HUES64 (cell line): ENCODE data around the gene ENGASE.

Experiments
- H3K27ac ChIP-seq: 2 replicates; pipeline ENCODE4 v1.7.0; 2013; ENCODE audit warnings: low read depth, low read length, inconsistent platforms
- H3K27me3 ChIP-seq: 2 replicates; pipeline ENCODE4 v1.6.1; 2013; ENCODE audit warnings: mild to moderate bottlenecking, low read length; ENCODE audit not compliant: insufficient read depth
- H3K36me3 ChIP-seq: 2 replicates; pipeline ENCODE4 v1.6.1; 2013; ENCODE audit warnings: mild to moderate bottlenecking, low read length; ENCODE audit not compliant: insufficient read depth
- H3K4me1 ChIP-seq: 2 replicates; pipeline ENCODE4 v1.6.1; 2013; ENCODE audit warnings: mild to moderate bottlenecking, low read length, moderate library complexity; ENCODE audit not compliant: insufficient read depth
- H3K4me3 ChIP-seq: 2 replicates; pipeline ENCODE4 v1.5.1; 2013; ENCODE audit warnings: mild to moderate bottlenecking, low read length, moderate library complexity
- H3K9ac ChIP-seq: 2 replicates; pipeline ENCODE4 v1.6.1; 2013; ENCODE audit warnings: mild to moderate bottlenecking, low read depth, low read length
- H3K9me3 ChIP-seq: 2 replicates; pipeline ENCODE4 v1.6.1; 2013; ENCODE audit warnings: low read depth, low read length; ENCODE audit not compliant: insufficient read depth
- WGBS: fragments of 150-250, 120-280 bp; methylation state at CpG from one replicate; pipeline ENCODE4 v1.1.7; 2013; ENCODE audit warnings: missing lambda C conversion rate; 5-methylcytosine and 5-hydroxymethylcytosine counted together

Gene ENGASE

DNA sequence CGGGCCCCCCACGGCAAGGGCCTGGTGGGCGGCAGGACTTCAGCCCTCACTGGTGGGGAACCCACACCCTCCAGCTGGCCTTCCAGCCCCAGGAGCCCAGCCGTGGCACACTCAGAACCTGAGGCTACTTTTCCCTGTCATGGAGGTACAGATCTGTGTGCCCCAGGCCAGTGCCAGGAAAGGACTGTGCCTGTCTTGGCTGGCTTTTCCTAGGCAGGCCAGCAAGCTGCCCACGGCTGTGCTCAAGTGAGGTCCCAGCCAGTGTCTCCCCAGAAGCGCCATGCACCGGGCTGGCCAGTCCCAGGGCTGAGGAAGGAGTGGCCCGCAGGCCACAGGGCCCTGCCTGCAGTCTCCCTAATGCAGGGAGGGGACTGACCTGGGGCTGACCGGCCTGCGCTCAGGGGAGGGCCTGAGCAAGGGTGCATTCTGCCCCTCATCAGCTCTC lies 16.6 kb downstream of the ENGASE start:
- Histone ChIP-seq H3K4me1 (no peaks in the 10 kb centered on the region), H3K27me3 (no peaks in the 10 kb centered on the region), H3K9ac (no peak overlapping the region), H3K9me3 (no peaks in the 10 kb centered on the region), H3K36me3 (no peaks in the 10 kb centered on the region), H3K27ac (no peak overlapping the region), H3K4me3 (no peak overlapping the region)
- WGBS, result 91% methylated on average over 10 of the region's 10 CpGs

DNA sequence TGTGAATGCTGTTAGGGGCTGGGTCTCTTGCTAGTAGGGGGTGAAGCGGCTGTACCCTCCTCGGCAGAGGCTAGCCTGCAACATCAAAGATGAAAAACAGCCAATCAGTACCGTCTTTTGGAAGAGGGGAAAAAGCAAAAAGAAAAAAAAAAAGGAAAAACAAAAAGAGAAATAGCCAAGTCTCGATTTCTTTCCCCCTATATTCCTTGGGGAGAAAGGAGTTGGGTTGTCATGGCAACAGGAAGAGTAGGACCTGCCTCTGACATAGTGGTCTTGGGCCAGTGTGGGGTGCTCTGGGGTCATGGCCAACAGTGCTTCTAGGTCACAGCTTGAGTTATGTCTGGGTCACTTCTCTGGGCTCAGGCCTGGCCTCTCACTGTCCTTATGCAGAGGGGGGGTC lies 17.9 kb downstream of the ENGASE start:
- no peaks in the 10 kb centered on the region for H3K36me3 ChIP-seq
- no peaks in the 10 kb centered on the region for H3K4me1 ChIP-seq
- WGBS, result 92% methylated on average over 4 of the region's 4 CpGs
- H3K4me3 ChIP-seq, result no peak overlapping the region
- no peaks in the 10 kb centered on the region for H3K27me3 ChIP-seq
- H3K9me3 ChIP-seq, result no peaks in the 10 kb centered on the region
- H3K9ac ChIP-seq, result no peak overlapping the region
- no peak overlapping the region for H3K27ac ChIP-seq

GRCh38 chr17:79093270-79093669 lies 18.6 kb downstream of the ENGASE start:
- no peaks in the 10 kb centered on the region for H3K9me3 ChIP-seq
- H3K4me3 ChIP-seq, result no peak overlapping the region
- 93% methylated on average over 8 of the region's 8 CpGs for WGBS
- no peaks in the 10 kb centered on the region for H3K27me3 ChIP-seq
- no peaks in the 10 kb centered on the region for H3K4me1 ChIP-seq
- no peak overlapping the region for H3K9ac ChIP-seq
- H3K27ac ChIP-seq, result no peak overlapping the region
- no peaks in the 10 kb centered on the region for H3K36me3 ChIP-seq

DNA sequence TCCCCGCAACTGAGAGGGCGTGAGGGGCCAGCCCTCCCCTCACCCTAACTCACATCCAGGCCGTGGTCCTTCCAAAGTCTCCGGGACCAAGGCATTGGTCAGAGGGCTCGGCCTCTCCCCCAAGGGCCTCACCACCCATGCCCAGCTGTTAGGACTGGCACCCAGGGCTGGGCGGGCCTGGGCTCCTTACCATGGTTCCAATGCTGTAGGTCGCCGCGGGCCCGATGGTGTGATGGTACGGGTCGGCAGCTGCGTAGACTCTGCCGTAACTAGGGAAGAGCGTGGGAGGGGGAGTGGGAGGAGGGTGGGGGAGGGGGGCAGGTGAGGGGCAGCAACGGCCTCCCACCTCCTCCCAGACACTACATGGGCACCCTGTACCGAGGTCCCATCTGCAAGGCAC lies 19.6 kb downstream of the ENGASE start:
- Histone ChIP-seq H3K9me3 (no peaks in the 10 kb centered on the region), H3K36me3 (no peaks in the 10 kb centered on the region), H3K27me3 (no peaks in the 10 kb centered on the region), H3K9ac (no peak overlapping the region), H3K27ac (no peak overlapping the region), H3K4me3 (no peak overlapping the region), H3K4me1 (no peaks in the 10 kb centered on the region)
- 86% methylated on average over 17 of the region's 17 CpGs for WGBS

DNA sequence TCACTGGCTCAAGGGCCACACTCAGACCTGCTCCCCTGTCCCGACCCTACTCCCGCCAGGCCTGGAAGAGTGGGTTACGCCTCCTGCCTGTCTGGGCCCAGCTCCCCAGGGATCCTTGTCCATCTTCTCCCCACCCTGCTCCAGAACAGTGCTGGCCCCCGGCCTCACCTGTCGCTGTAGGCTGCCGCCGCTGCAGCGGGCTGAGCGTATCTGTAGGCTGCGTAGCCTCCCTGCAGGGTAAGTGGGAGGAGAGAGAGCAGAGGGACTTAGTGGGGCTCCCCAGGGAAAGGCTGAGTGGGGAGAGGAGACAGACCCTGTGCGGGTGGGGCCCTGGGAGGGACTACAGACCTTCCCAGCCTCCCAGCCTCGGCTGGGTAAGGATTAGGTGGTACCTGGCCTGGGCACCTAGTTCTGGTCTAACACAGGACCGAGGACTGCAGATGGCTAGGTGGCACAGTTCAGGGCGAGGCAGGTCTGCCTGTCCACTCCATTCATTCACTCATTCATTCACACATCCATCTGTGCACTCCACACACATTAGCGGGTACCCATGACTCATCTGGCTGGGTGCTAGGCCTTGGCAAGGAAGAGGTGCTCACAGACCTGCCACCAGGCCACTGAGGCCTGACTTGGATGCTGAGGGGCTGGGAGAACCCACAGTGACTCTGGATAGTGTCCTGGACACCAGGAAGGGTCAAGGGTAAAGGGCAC lies 20.9 kb downstream of the ENGASE start:
- no peak overlapping the region for H3K9ac ChIP-seq
- H3K27ac ChIP-seq, result no peak overlapping the region
- H3K4me3 ChIP-seq, result no peak overlapping the region
- H3K9me3 ChIP-seq, result no peaks in the 10 kb centered on the region
- H3K27me3 ChIP-seq, result no peaks in the 10 kb centered on the region
- no peaks in the 10 kb centered on the region for H3K36me3 ChIP-seq
- WGBS, result 92% methylated on average over 15 of the region's 15 CpGs
- H3K4me1 ChIP-seq, result no peaks in the 10 kb centered on the region

DNA sequence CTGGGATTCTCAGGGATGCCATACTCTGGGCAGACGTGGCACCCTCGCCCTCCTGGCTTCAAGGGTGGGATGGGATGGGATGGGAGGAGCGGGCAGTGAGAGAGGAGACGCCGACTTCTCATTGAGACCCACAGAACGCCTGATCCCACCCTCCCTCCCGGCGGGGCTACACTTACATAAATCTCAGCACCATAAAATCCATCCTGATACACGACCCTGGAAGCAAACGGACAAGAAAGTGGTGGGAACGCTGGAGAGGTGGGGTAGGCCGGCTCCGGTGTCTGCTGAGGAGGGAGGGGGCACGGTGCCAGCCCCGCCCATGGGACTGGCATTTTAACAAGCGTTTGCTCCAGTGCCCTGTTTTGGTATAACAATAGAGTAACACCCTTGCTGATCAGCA lies 21.9 kb downstream of the ENGASE start:
- H3K36me3 ChIP-seq, result no peaks in the 10 kb centered on the region
- H3K4me3 ChIP-seq, result no peak overlapping the region
- H3K9me3 ChIP-seq, result no peaks in the 10 kb centered on the region
- H3K4me1 ChIP-seq, result no peaks in the 10 kb centered on the region; the same call in 1 of the 2 replicates
- H3K9ac ChIP-seq, result no peak overlapping the region
- H3K27me3 ChIP-seq, result no peaks in the 10 kb centered on the region
- WGBS, result 91% methylated on average over 10 of the region's 16 CpGs
- H3K27ac ChIP-seq, result no peak overlapping the region

DNA sequence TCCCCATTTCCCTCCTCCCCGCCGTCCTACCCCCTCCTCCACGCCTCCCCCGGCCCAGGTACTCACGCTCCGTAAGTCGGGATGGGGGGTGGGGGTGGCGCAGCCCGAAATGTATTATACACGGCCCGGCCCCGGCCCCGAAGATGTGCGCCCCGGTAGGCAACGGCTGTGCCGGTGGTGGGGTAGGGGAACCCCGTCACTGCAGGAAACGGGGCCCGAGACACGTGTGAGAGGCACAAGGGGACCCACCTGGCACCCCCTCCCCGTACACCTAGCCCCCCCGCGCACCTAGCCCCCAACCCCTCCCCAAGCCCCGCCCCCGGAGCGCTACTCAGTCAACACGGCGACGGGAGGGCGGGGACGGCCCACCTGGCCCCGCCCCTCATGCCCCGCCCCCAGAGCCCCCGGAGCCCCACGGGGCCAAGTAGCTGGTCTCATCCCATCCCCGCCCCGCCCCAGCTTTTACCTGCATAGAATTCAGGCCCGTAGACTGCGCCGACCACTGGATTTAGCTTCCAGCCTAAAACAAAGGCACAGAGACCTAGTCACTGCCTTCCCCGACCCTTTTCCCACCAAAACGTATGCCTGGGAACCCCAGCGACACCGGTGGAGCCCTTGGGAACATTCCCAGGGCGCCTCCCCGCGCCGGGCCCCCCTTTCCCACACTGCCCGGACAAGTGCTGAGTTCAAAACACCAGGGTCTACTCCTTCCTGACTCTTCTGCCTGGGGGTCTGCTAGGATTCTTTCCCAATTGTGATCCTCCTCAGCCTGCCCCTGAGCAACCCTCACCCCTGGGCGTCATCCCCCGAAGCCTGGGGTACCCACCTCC lies 22.8 kb downstream of the ENGASE start:
- 90% methylated on average over 47 of the region's 52 CpGs for WGBS
- Histone ChIP-seq H3K9me3 (no peaks in the 10 kb centered on the region), H3K36me3 (no peaks in the 10 kb centered on the region), H3K4me1 (no peaks in the 10 kb centered on the region; the same call in 1 of the 2 replicates), H3K9ac (no peak overlapping the region), H3K27ac (no peak overlapping the region), H3K27me3 (no peaks in the 10 kb centered on the region), H3K4me3 (no peak overlapping the region)

GRCh38 chr17:79098282-79098867 lies 23.8 kb downstream of the ENGASE start:
- H3K9me3 ChIP-seq, result no peaks in the 10 kb centered on the region
- H3K27ac ChIP-seq, result no peak overlapping the region
- H3K9ac ChIP-seq, result no peak overlapping the region
- no peak overlapping the region for H3K4me3 ChIP-seq
- 79% methylated on average over 13 of the region's 16 CpGs for WGBS
- H3K27me3 ChIP-seq, result no peaks in the 10 kb centered on the region
- no peaks in the 10 kb centered on the region; the same call in 1 of the 2 replicates for H3K4me1 ChIP-seq
- no peaks in the 10 kb centered on the region for H3K36me3 ChIP-seq

DNA sequence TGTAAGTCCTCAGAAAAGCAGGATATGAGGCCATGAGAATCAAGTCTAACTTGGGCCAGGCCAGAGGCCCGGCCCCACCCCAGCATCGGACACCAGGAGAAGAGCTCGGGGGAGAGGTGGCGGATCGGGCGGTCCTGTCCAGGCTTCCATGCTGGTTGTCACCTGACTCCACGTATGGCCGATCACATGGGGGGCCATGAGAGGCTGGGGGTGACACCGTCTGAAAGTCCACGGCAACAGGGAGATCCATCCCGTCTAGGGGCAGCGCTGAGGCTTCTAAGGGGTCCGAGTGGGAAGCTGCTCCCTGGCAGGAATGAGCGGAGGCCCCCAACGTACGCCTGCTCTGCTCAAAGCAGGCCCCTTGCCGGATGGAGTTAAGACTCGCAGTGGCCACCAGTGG lies 25.8 kb downstream of the ENGASE start:
- Histone ChIP-seq H3K9me3 (no peaks in the 10 kb centered on the region), H3K4me1 (no peaks in the 10 kb centered on the region; the same call in 1 of the 2 replicates), H3K9ac (no peak overlapping the region), H3K36me3 (no peaks in the 10 kb centered on the region), H3K4me3 (no peak overlapping the region), H3K27me3 (no peaks in the 10 kb centered on the region), H3K27ac (no peak overlapping the region)
- 92% methylated on average over 18 of the region's 18 CpGs for WGBS

- Histone ChIP-seq H3K27ac (no peak overlapping the region), H3K9me3 (no peaks in the 10 kb centered on the region), H3K36me3 (no peaks in the 10 kb centered on the region), H3K4me3 (no peak overlapping the region), H3K4me1 (no peaks in the 10 kb centered on the region; the same call in 1 of the 2 replicates), H3K27me3 (no peaks in the 10 kb centered on the region), H3K9ac (no peak overlapping the region)
- 78% methylated on average over 13 of the region's 13 CpGs for WGBS
These were observed 26.6 kb downstream of the ENGASE start for GRCh38 chr17:79101111-79101673.

- no peaks in the 10 kb centered on the region for H3K9me3 ChIP-seq
- no peak overlapping the region for H3K9ac ChIP-seq
- no peaks in the 10 kb centered on the region for H3K27me3 ChIP-seq
- no peak overlapping the region for H3K4me3 ChIP-seq
- no peaks in the 10 kb centered on the region for H3K36me3 ChIP-seq
- H3K27ac ChIP-seq, result no peak overlapping the region
- H3K4me1 ChIP-seq, result no peaks in the 10 kb centered on the region; the same call in 1 of the 2 replicates
- 92% methylated on average over 7 of the region's 7 CpGs for WGBS
These were observed 27.6 kb downstream of the ENGASE start for GRCh38 chr17:79102214-79102613.
